GM19193 (cell line): ENCODE data around the gene RASSF3.
A peak's percentile ranks its signal among the peaks of the same experiment; 100 is the strongest.

Experiments used
- POLR2A ChIP-seq: IDR thresholded peaks from 4 replicates; pipeline ENCODE4 v1.6.1; 2011; ENCODE audit not compliant: insufficient read depth, insufficient read length; ENCODE audit errors: extremely low read depth

The RASSF3 gene

GRCh38 chr12:64649487-64649886 is 39.2 kb downstream of the RASSF3 start:
- no peak for TF ChIP-seq POLR2A

- TF ChIP-seq POLR2A, result no peak
These were observed 40.5 kb downstream of the RASSF3 start for GRCh38 chr12:64650762-64651161.

DNA sequence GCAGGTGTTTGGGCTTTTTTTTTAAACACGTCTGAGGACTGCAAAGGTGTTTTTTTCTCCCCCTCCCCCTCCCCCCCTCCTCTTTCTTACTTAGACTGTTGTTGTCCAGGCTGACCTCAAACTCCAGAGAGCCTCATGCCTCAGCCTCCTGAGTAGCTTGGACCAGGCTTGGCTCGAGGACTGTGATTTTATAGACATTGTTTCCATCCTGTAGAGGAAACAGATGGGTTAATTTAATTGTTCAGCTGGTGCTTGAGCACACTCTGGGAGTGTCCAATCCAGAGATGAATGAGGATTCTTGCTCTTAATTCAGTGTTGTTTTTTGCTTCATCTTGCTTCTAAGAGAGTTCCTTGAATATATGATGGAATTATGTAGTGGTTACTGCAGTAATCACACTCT is 42.1 kb downstream of the RASSF3 start:
- TF ChIP-seq POLR2A, result no peak

DNA sequence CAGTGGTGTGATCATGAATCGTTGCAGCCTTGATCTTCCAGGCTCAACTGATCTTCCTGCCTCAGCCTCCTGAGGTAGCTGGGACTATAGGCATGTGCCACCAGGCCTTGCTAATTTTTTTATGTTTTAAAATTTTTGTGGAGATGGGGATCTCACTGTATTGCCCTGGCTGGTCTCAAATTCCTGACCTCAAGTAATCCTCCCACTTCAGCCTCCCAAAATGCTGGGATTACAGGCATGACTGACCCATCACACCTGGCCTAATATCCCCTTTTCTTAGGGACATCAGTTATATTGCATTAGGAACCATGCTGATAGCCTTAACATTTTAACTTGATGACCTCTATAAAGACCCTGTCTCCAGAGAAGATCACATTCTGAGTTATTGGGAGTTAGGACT is 42.8 kb downstream of the RASSF3 start:
- TF ChIP-seq POLR2A, result no peak

- no peak for TF ChIP-seq POLR2A
These were observed 44.8 kb downstream of the RASSF3 start for GRCh38 chr12:64655141-64655540.

- TF ChIP-seq POLR2A, result no peak
These were observed 46.1 kb downstream of the RASSF3 start for GRCh38 chr12:64656429-64656828.

GRCh38 chr12:64658892-64659481 is 48.7 kb downstream of the RASSF3 start:
- no peak for TF ChIP-seq POLR2A

DNA sequence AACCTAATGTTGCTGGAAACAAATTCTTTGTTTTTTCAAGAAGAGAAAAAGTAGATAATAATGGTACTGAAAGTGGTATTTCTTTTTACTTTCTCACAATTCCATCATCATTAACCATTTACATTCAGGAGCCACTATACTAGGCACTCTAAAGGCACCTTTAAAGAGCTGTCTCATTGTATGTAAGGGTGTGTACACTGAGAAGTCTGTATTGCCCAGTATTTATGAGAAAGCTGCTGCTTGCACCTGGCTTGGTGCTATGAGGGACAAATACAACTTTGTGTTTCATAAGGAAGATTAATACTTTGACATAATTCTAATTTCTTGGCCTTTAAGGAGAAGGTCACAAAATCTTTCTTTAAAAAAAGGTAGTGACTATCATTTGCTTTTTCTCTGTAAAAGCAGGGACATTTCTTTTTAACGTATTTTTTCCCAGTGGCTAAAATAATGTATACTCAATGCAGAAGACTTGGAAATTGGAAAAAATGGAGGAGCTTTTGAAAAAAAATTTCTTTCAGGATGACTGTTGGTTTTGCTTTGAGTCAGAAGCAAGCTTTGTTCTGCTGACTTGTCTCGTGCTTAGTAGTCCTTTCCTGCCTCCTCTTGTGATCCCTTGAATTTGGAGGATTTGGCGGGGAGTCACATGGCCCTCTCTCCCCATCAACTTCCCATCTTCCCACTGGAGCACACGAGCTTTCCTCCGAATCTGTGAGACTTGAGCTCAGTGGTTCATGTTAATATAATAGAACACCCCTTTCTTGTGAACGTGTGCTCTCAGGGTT is 50.1 kb downstream of the RASSF3 start:
- TF ChIP-seq POLR2A, result no peak

- TF ChIP-seq POLR2A, result no peak
These were observed 52.7 kb downstream of the RASSF3 start for GRCh38 chr12:64663015-64663414.

DNA sequence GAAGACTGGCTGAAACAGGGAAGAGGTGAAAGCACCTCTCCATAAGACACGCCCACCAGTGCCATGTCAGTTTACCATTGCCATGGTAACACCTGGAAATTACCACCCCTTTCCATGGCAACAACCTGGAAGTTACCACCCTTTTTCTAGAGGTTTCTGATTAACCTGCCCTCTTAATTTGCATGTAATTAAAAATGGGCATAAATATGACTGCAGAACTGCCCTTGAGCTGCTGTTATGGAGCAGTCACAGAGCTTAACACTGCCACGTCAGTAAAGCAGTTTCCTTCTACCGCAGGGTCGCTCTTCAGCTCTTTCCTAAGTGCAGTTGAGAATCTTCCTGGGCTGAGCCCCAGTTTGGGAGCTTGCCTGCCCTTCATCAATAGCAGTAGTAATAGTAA is 55.2 kb downstream of the RASSF3 start:
- TF ChIP-seq POLR2A, result peak; percentile 93

DNA sequence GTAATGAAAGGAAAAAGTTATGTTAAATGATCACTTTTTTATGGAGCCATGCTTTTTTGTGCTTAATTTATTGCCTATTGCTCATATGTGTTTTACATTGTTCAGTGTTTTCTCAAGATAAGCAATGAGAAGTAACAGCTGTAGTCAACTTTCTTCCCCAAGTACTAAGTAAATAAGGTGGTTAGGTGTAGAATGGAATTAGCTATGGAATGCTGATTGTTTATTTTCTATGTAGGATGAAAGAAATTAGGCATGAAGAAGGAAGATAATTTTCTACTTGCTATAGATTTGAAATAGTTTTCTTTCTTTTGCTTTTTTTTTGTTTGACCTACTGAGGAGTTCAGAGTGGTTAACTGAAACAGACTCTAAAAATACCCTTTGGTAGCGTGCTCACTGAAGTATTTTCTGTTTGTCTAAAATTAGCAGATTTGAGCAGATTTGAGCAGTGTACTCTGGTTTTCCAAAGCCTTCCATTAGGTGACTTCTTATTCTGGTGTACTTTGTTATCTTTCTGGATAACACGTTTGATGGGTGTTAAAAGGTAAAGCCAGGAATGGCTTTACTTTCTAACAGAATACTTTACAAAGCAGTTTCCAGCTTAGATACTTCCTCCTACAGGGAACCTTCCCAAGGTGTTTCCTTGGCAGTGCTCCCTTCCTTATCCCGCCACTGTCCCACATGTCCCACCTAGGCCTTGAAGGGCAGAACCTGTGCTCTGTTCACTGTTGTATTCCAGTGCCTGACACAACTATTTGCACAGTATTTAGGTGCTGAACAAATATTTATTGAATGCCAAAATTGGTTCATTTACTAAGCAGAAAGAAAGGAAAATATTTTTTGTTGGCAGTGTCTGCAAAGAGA is 56.0 kb downstream of the RASSF3 start:
- peak; percentile 26 for TF ChIP-seq POLR2A

DNA sequence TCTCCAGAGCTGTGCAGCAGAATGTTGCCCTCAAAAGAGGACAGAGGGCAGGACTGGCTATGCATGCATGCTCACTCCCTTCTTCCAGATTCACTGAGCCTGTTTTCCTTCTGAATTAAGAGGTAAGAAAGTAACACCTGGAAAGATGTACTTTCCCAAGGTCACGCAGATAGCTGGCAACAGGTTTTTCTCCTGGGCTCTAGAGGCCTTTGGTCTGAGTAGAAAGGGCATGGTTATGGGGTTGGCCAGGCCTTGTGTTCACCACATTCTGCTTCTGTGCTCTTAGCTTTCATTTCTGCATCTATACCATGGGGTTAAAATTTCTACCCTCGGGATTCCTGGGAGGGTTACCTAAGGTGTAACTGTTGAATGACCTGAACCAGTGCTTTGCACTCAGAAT is 57.5 kb downstream of the RASSF3 start:
- no peak for TF ChIP-seq POLR2A

GRCh38 chr12:64669270-64669842 is 59.1 kb downstream of the RASSF3 start:
- peak; percentile 55 for TF ChIP-seq POLR2A

DNA sequence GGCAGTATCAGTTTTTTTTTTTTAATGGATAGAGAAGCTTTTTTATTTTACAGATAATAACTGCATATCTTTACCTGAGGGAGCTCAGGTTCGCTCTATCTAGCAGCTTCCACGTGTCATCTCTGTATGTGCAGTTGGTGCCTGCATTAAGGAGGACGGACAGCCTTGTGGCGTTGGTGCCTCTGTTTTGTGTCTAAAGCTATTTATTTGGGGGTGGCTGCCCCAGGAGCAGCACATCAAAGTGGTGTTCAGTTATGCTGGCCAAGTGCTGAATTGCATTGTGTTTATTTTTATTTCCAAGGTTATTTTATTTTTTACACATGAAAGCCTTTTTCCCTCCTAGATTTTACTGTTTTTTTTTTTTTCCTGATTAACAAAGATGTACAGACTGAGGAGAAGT is 59.7 kb downstream of the RASSF3 start:
- TF ChIP-seq POLR2A, result no peak

GRCh38 chr12:64670919-64671639 is 60.8 kb downstream of the RASSF3 start:
- TF ChIP-seq POLR2A, result no peak

- no peak for TF ChIP-seq POLR2A
These were observed 61.4 kb downstream of the RASSF3 start for GRCh38 chr12:64671681-64672080.
